Activated T-helper 17 cell treated with anti-CD3 and anti-CD28 coated beads, Interleukin-2, amount 50 U/mL, for 72 hours (primary cell): Measurements from ENCODE around the gene MUC4. TPM values are rescaled to one million over a fixed set of nuclear protein-coding genes. Genes with fewer than 3 reads are reported as not detected.
"Not testable (repeated sequence)": the region's sequence is repeated elsewhere in the genome, so short reads cannot be mapped to it uniquely, and the experiment has no call there.

ENCODE experiments used
- ATAC-seq: fragments of 150-1000 bp; cut with Tn5 transposase; replicated peaks from 2 replicates; pipeline ENCODE4 v1.10.0; 2021; ENCODE audit warnings: mild to moderate bottlenecking, moderate library complexity
- H3K27ac Mint-ChIP-seq: one replicate; pipeline ENCODE4 v1.8.0; 2022; ENCODE audit warnings: mixed read lengths
- H3K27me3 Mint-ChIP-seq: one replicate; pipeline ENCODE4 v1.8.0; 2022; ENCODE audit warnings: mixed read lengths
- H3K36me3 Mint-ChIP-seq: one replicate; pipeline ENCODE4 v1.8.0; 2022; ENCODE audit warnings: low read depth, mild to moderate bottlenecking, mixed read lengths
- H3K4me1 Mint-ChIP-seq: one replicate; pipeline ENCODE4 v1.8.0; 2022; ENCODE audit warnings: mixed read lengths
- H3K4me3 Mint-ChIP-seq: one replicate; pipeline ENCODE4 v1.8.0; 2022; ENCODE audit warnings: mild to moderate bottlenecking, mixed read lengths
- H3K9me3 Mint-ChIP-seq: one replicate; pipeline ENCODE4 v1.8.0; 2022; ENCODE audit warnings: mixed read lengths
- total RNA-seq, 2 donors: library from RNA; stranded (reverse); gene quantifications; one replicate each; pipeline ENCODE4 v1.2.3, GENCODE V29; 2022

MUC4 gene
- total RNA-seq, 2 donors from 2014 or later = 2.4 to 3.1 TPM

DNA sequence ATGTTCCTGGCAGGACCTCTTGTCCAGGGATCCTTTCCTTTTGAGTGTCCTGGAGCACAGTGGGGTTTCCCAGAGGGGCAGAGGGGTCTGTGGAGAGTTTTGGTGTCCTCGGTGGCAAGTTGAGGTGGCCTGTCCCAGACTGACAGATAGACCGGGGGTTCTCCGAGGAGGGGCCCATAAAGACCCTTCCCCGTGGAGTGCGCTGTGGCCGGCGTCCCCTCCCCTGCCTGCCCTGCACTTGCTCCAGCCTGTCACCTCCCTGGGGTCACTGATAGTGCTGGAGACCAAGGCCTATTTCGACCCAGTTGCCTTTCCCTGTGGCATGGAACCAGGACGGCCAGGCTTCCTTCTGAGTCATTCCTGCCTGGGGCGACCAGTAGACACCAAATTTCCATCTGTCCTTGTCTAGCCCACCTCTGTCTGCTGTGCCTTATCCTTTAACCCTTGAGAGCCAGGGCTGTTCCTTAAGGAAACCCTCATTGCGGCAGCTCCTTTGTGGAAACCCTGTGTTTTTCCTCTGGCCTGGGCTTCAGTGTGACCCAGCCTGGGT, 2.9 kb downstream of the MUC4 start:
- Mint-ChIP-seq H3K4me3 (no peak overlapping the region), H3K36me3 (no peaks in the 10 kb centered on the region), H3K9me3 (no peaks in the 10 kb centered on the region), H3K27ac (no peak overlapping the region), H3K27me3 (no peaks in the 10 kb centered on the region), H3K4me1 (peaks cover 24% of the 10 kb centered on the region)
- ATAC-seq = no peak

DNA sequence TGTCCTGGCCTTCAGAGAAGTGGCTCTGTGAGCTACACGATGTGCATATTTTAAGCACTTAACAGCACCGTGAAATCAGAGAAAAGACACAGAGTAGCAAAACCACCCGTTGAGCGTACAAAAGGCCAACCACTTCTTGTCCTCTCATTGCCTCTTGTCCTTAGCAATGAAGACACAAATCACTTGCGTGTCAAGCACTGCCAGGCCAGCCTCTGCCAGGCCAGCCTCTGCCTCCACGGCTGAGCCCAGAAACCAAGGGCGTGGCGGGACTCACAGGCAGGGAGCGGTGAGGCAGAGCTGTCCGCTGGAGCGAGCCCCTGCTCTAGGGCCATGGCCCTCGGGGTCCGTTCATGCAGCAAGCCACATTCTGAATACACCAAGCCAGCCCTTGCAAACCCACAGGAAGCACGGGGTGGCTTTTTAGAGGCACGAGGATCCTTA, 4.0 kb downstream of the MUC4 start:
- no peak for ATAC-seq
- Mint-ChIP-seq H3K36me3 (no peaks in the 10 kb centered on the region), H3K9me3 (no peaks in the 10 kb centered on the region), H3K27me3 (no peaks in the 10 kb centered on the region), H3K4me3 (no peak overlapping the region), H3K4me1 (peaks cover 35% of the 10 kb centered on the region), H3K27ac (no peak overlapping the region)

DNA sequence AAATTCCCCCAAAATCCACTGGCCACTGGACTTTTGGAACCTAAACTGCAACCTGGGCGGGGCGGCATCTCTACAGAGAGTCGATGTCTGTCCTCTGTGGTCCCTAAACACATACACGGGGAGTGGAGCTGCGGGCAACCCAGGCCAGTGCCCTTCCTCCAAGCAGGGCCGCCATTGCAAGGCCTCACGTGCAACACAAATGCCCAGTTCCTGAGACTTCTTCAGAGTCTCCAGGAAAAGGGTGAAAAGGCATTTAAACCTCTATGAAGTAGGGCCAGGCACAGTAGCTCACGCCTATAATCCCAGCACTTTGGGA, 4.9 kb downstream of the MUC4 start:
- no peaks in the 10 kb centered on the region for H3K27me3 Mint-ChIP-seq
- no peak for ATAC-seq
- peaks cover 42% of the 10 kb centered on the region for H3K4me1 Mint-ChIP-seq
- peak overlapping the region; percentile 32 for H3K27ac Mint-ChIP-seq
- H3K4me3 Mint-ChIP-seq = no peak overlapping the region
- H3K36me3 Mint-ChIP-seq = no peaks in the 10 kb centered on the region
- no peaks in the 10 kb centered on the region for H3K9me3 Mint-ChIP-seq

DNA sequence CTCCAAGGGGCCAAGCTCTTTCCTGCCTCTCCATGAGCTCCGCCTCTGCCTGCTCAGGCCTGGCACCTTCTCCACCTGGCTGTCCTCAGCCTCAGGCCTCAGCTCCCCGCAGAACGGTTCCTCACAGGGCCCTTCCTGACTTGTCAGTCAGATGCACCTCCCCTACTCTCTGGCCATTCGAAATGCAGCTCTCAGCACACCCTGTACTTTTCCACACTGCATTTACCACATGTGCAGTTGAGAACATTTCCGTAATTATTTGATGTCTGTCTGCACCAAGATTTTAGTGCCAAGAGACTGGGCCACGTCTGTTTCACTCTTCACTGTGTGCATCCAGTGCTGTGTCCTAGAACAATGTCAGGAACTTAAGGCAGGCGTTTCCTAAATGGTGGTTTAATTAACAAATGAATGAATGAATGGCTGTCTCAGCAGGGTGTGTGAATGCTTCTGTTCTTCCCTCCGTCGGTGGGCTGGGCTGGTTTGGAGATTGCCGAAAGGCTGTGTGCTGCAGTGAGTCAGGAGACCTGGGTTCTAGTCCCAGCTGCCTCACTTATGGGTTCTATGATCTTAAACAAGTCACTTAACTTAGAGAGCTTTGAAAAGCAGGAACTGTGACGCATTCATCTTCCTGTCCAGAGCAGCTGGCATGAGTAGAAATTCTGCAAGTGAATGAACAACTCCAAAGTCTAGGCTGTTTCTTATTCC, 5.4 kb downstream of the MUC4 start:
- H3K27ac Mint-ChIP-seq = peak overlapping the region; percentile 32
- H3K4me3 Mint-ChIP-seq = peak overlapping the region; percentile 4
- H3K36me3 Mint-ChIP-seq = no peaks in the 10 kb centered on the region
- H3K9me3 Mint-ChIP-seq = no peaks in the 10 kb centered on the region
- ATAC-seq = no peak
- H3K4me1 Mint-ChIP-seq = peaks cover 47% of the 10 kb centered on the region
- peaks cover 2% of the 10 kb centered on the region for H3K27me3 Mint-ChIP-seq

DNA sequence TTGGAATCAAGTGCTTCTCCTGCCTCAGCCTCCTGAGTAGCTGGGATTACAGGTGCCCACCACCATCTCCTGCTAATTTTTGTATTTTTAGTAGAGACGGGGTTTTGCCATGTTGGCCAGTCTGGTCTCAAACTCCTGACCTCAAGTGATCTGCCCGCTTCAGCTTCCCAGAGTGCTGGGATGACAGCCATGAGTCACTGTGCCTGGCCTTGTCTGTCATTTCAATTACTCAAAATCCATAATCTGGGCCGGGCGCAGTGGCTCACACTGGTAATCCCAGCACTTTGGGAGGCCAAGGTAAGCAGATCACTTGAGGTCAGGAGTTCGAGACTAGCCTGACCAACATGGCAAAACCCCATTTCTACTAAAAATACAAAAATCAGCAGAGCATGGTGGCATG, 6.1 kb downstream of the MUC4 start:
- H3K36me3 Mint-ChIP-seq, H3K9me3 Mint-ChIP-seq, H3K27me3 Mint-ChIP-seq, ATAC-seq: not testable (repeated sequence)
- peak overlapping the region; percentile 66 for H3K4me3 Mint-ChIP-seq
- peaks cover 49% of the 10 kb centered on the region for H3K4me1 Mint-ChIP-seq
- peak overlapping the region; percentile 78 for H3K27ac Mint-ChIP-seq

DNA sequence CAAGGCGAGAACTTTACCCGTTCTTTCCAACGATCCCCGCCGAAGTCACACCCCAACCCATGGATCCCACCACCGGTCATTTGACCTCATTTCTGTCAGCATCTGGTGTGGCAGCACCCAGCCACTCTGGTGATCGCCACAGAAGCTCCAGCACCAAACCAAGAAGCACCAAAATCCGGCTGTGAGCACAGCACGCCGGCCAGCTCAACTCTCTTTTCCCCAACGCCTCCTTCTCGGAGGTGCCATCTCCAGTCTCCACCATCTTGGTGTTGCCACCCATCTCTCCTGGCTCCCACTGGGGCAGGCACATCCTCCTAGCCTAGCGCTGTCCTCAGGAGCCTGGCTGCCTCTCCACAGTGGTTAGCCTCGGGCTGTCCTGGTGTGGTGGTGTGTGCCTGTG, 6.5 kb downstream of the MUC4 start:
- peak overlapping the region; percentile 78 for H3K27ac Mint-ChIP-seq
- ATAC-seq = no peak

DNA sequence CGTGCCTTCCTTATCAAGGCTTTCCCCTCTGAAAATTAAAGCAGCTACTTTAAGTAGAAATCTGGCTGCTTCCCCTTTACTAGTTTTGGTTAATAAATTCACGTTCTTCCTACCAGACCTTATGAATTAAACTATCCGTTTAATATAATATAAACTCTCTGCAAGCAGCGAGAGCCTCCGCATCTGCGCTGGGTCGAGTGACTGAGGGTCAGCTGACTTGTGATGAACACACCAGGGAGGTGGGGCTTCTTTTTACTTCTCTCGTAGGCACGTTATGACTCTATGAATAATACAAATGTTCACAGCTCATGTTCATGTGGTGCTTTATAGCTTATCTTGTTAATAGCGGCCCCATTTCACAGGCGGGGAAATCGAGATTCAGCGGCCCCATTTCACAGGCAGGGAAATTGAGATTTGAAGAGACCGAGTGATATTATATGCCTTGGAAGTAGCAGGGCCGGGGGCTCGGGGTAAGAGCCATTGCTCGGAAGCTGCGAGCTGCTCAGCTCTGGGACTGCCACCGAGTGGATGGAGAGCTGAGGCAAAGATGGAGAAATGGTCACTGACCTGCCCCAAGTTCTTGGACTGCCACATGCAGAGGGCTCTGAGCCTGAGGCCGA, 8.3 kb downstream of the MUC4 start:
- peak overlapping the region; percentile 66 for H3K4me3 Mint-ChIP-seq
- H3K4me1 Mint-ChIP-seq = peaks cover 49% of the 10 kb centered on the region
- H3K27me3 Mint-ChIP-seq = peaks cover 4% of the 10 kb centered on the region
- H3K36me3 Mint-ChIP-seq = no peaks in the 10 kb centered on the region
- H3K27ac Mint-ChIP-seq = peak overlapping the region; percentile 78
- H3K9me3 Mint-ChIP-seq = no peaks in the 10 kb centered on the region
- ATAC-seq = no peak

More for the DNA sequence above, 6.5 kb downstream of the MUC4 start:
- peaks cover 49% of the 10 kb centered on the region for H3K4me1 Mint-ChIP-seq
- H3K4me3 Mint-ChIP-seq = peak overlapping the region; percentile 66
- peaks cover 4% of the 10 kb centered on the region for H3K27me3 Mint-ChIP-seq
- H3K9me3 Mint-ChIP-seq = no peaks in the 10 kb centered on the region
- no peaks in the 10 kb centered on the region for H3K36me3 Mint-ChIP-seq

DNA sequence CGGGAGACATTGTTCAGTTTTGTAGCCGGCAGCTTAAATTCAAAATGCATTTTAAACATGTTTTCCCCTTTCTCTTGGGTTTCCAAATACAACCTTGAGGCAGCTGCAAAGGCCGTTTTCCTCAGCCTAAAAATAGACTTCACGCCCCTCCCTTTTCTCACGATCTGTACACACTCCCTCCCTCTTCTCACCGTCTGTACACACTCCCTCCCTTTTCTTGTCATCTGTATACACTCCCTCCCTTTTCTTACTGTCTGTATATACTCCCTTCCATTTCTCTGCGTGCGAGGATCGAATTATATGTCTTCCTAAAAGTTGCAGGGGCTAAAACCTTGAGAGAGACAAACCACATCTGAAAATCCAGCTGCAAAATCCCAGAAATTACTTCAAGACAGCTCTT, 8.9 kb downstream of the MUC4 start:
- H3K4me1 Mint-ChIP-seq = peaks cover 49% of the 10 kb centered on the region
- H3K27me3 Mint-ChIP-seq = peaks cover 4% of the 10 kb centered on the region
- H3K36me3 Mint-ChIP-seq = no peaks in the 10 kb centered on the region
- H3K4me3 Mint-ChIP-seq = peak overlapping the region; percentile 66
- H3K27ac Mint-ChIP-seq = peak overlapping the region; percentile 78
- no peaks in the 10 kb centered on the region for H3K9me3 Mint-ChIP-seq
- no peak for ATAC-seq

DNA sequence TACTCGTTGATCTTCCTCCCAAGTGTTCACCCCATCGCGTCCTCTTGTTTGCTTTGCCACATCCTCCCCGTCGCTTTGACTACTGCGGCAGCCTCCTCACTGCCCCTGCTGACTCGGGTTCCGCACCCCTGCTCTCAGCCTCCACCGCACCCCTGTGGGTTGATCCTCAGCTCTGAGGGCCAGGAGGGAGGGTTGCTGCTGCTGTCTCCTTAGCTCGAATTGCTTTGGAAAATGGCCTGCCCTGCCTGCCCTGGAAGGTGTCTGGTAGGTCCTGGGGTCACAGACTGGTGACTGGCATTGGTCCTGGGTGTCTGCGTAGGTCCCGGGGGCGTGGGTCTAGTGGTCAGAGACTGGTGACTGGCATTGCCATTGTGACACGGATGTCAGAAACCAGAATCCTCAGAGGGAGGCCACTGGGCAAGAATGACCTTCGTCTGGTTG, 9.4 kb downstream of the MUC4 start:
- Mint-ChIP-seq H3K27ac (peak overlapping the region; percentile 78), H3K4me3 (peak overlapping the region; percentile 66), H3K4me1 (peaks cover 49% of the 10 kb centered on the region), H3K9me3 (no peaks in the 10 kb centered on the region), H3K27me3 (peaks cover 4% of the 10 kb centered on the region), H3K36me3 (no peaks in the 10 kb centered on the region)
- ATAC-seq = peak; percentile 82

DNA sequence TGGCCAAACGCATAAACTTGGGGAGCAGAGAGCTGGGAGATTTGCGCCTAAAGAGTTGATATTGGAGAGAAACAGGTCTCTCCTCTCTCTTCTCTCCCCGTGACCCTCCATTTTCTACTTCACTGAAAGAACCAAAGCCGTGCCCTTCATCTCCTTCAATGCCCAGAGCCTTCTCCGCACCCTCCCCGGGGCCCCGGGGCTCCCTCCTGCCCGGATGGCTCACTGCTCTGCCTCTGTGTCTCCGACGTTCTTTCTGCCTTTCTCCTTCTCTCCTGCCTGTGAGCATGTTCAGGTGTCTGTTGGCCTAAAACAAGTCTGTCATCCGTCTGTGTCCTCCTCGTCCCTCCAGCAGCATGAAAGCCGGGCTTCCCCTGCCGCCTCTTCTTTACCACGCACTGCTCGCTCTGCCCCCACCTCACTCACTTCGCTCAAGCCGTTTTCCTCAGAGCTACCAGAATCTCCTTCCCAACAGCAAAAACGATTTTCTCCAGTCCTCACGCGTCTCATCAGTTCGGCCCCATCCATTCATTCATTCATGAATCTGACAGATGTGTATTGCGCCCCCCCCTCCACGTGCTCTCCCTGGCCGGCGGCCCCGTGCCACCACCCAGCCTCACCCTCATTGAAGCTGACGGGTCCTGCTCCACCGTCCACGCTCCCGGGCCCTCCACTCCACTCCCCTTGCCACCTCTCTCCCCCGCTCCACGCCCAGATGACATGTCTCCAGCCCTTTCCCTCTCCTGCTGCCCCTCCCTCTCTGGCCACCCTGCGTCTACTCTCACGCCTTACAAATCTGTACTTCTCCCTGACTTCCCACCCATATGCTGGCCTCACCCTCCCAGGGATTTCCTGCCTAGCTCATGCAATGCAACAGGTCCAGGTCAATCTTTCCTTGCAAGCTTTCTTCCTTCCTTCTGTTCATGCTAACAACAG, 10.2 kb downstream of the MUC4 start:
- peak overlapping the region; percentile 66 for H3K4me3 Mint-ChIP-seq
- H3K9me3 Mint-ChIP-seq = no peaks in the 10 kb centered on the region
- no peak for ATAC-seq
- peaks cover 46% of the 10 kb centered on the region for H3K4me1 Mint-ChIP-seq
- peak overlapping the region; percentile 71 for H3K27ac Mint-ChIP-seq
- H3K36me3 Mint-ChIP-seq = no peaks in the 10 kb centered on the region
- H3K27me3 Mint-ChIP-seq = peaks cover 4% of the 10 kb centered on the region

DNA sequence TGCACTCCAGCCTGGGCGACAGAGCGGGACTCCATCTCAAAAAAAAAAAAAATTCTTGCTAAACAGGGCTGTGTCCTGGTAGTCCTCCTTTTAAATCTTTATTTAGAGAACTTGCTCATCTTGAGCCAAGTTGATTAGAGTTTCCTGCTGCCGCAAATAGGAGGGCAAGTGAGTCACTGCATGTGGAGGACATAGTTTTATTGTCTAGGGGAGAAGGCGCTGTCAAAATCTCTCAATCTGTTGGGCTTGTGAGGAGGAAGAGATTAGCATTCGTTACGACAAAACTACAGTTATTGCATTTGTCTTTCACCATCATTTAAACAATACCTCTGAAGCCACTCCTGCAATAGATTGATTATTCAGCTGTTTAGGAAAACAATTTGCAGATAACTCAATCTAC, 11.5 kb downstream of the MUC4 start:
- H3K4me1 Mint-ChIP-seq = peaks cover 39% of the 10 kb centered on the region
- no peak overlapping the region for H3K4me3 Mint-ChIP-seq
- H3K9me3 Mint-ChIP-seq = no peaks in the 10 kb centered on the region
- H3K36me3 Mint-ChIP-seq = no peaks in the 10 kb centered on the region
- no peak for ATAC-seq
- H3K27me3 Mint-ChIP-seq = peaks cover 8% of the 10 kb centered on the region
- H3K27ac Mint-ChIP-seq = no peak overlapping the region

DNA sequence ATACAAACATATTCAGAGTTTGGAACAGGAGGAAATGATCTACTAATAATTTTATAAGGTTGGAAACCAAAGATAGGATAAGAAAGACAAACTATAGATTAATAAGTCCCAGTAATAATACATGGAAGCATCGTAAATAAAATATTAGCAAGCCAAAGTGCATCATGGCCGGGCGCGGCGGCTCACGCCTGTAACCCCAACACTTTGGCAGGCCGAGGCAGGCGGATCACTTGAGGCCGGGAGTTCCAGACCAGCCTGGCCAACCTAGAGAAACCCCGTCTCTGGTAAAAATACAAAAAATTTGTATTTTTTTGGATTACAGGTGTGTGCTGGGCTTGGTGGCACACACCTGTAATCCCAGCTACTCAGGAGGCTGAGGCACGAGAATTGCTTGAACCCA, 14.9 kb downstream of the MUC4 start:
- peaks cover 12% of the 10 kb centered on the region for H3K27me3 Mint-ChIP-seq
- no peaks in the 10 kb centered on the region for H3K36me3 Mint-ChIP-seq
- no peak overlapping the region for H3K4me3 Mint-ChIP-seq
- no peak for ATAC-seq
- no peak overlapping the region for H3K27ac Mint-ChIP-seq
- H3K4me1 Mint-ChIP-seq = peaks cover 6% of the 10 kb centered on the region
- H3K9me3 Mint-ChIP-seq = no peaks in the 10 kb centered on the region

DNA sequence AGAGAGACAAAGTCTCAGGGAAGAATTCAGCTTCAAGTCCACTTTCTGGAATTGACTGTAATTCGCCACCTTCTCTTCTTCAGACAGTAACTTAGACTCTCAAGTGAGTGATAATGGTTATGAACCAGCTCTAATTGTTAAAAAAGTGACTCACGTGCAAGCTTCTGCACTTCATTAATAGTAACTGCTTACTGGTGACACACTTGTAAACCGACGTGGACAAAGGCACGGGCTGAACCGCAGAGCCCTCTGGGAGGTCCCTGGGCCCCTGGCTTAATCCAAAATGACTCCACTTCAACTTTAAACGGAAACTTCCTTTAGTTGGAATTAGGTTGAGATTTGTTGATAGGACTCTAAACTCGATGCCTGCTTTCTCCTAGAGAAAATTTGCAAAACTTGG, 17.0 kb downstream of the MUC4 start:
- H3K27me3 Mint-ChIP-seq = peaks cover 9% of the 10 kb centered on the region
- no peak overlapping the region for H3K4me3 Mint-ChIP-seq
- no peaks in the 10 kb centered on the region for H3K9me3 Mint-ChIP-seq
- peaks cover 11% of the 10 kb centered on the region for H3K4me1 Mint-ChIP-seq
- no peak overlapping the region for H3K27ac Mint-ChIP-seq
- ATAC-seq = no peak
- no peaks in the 10 kb centered on the region for H3K36me3 Mint-ChIP-seq

DNA sequence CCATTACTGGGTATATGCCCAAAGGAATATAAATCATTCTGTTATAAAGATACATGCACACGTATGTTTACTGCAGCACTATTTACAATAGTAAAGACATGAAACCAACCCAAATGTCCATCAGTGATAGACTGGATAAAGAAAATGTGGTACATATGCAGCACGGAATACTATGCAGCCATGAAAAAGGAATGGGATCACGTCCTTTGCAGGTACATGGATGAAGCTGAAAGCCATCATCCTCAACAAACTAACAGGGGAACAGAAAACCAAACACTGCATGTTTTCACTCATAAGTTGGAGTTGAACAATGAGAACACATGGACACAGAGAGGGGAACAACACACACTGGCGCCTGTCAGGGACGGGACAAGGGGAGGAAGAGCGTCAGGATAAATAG, 19.1 kb downstream of the MUC4 start:
- not testable (repeated sequence) for H3K27me3 Mint-ChIP-seq, H3K4me3 Mint-ChIP-seq, H3K27ac Mint-ChIP-seq, H3K36me3 Mint-ChIP-seq, H3K9me3 Mint-ChIP-seq, ATAC-seq
- H3K4me1 Mint-ChIP-seq = peaks cover 22% of the 10 kb centered on the region
